Adipocyte (in vitro differentiated cells): ENCODE results near the gene KLHL17.

Source experiments
- DNase-seq: peaks from one replicate; pipeline ENCODE4 v3.0.0-alpha.2; 2015; ENCODE audit warnings: low read depth
- H3K27me3 ChIP-seq: replicated peaks from 2 replicates; pipeline ENCODE4 v1.7.0; 2013; ENCODE audit warnings: mild to moderate bottlenecking, low read length, moderate library complexity; ENCODE audit not compliant: control insufficient read depth, insufficient read depth
- H3K36me3 ChIP-seq: 2 replicates; pipeline ENCODE4 v1.7.0; 2013; ENCODE audit warnings: low read length, mild to moderate bottlenecking, moderate library complexity; ENCODE audit not compliant: control insufficient read depth, insufficient read depth, severe bottlenecking
- H3K4me1 ChIP-seq: 2 replicates; pipeline ENCODE4 v1.7.0; 2013; ENCODE audit warnings: mild to moderate bottlenecking, low read length, moderate library complexity; ENCODE audit not compliant: control insufficient read depth, insufficient read depth
- H3K4me3 ChIP-seq: 2 replicates; pipeline ENCODE4 v1.7.0; 2013; ENCODE audit warnings: mild to moderate bottlenecking, low read length, moderate library complexity
- H3K9ac ChIP-seq: 2 replicates; pipeline ENCODE4 v1.7.0; 2013; ENCODE audit warnings: mild to moderate bottlenecking, low read length, moderate library complexity
- H3K9me3 ChIP-seq: 2 replicates; pipeline ENCODE4 v1.7.0; 2013; ENCODE audit warnings: mild to moderate bottlenecking, low read length, moderate library complexity; ENCODE audit not compliant: control insufficient read depth

Gene KLHL17

GRCh38 chr1:967466-968343, 7.3 kb downstream of the KLHL17 start:
- H3K27me3 ChIP-seq, result peaks cover 23% of the 10 kb centered on the region

GRCh38 chr1:969260-969855, 9.0 kb downstream of the KLHL17 start:
- Histone ChIP-seq H3K27me3 (peaks cover 29% of the 10 kb centered on the region), H3K36me3 (no peaks in the 10 kb centered on the region), H3K9ac (no peak overlapping the region), H3K9me3 (no peaks in the 10 kb centered on the region), H3K4me1 (no peaks in the 10 kb centered on the region), H3K4me3 (no peak overlapping the region)
- no peak for DNase-seq

More at GRCh38 chr1:967466-968343, 7.3 kb downstream of the KLHL17 start:
- Histone ChIP-seq H3K9me3 (no peaks in the 10 kb centered on the region), H3K4me3 (no peak overlapping the region), H3K9ac (no peak overlapping the region), H3K36me3 (no peaks in the 10 kb centered on the region), H3K4me1 (no peaks in the 10 kb centered on the region)
- no peak for DNase-seq

- H3K27me3 ChIP-seq, result peaks cover 38% of the 10 kb centered on the region
- DNase-seq, result no peak
- H3K36me3 ChIP-seq, result no peaks in the 10 kb centered on the region
These were observed 10.0 kb downstream of the KLHL17 start for GRCh38 chr1:970242-970972.

GRCh38 chr1:970973-971730, 10.8 kb downstream of the KLHL17 start:
- H3K4me3 ChIP-seq, result no peak overlapping the region
- H3K9me3 ChIP-seq, result no peaks in the 10 kb centered on the region
- H3K36me3 ChIP-seq, result no peaks in the 10 kb centered on the region
- no peaks in the 10 kb centered on the region for H3K4me1 ChIP-seq
- no peak overlapping the region for H3K9ac ChIP-seq
- H3K27me3 ChIP-seq, result peaks cover 42% of the 10 kb centered on the region
- no peak for DNase-seq

More at GRCh38 chr1:970242-970972, 10.0 kb downstream of the KLHL17 start:
- Histone ChIP-seq H3K4me1 (no peaks in the 10 kb centered on the region), H3K9ac (no peak overlapping the region), H3K9me3 (no peaks in the 10 kb centered on the region), H3K4me3 (no peak overlapping the region)

- peaks cover 45% of the 10 kb centered on the region for H3K27me3 ChIP-seq
- DNase-seq, result no peak
These were observed 11.5 kb downstream of the KLHL17 start for GRCh38 chr1:971751-972506.

GRCh38 chr1:972726-973458, 12.5 kb downstream of the KLHL17 start:
- Histone ChIP-seq H3K9ac (no peak overlapping the region), H3K4me1 (no peaks in the 10 kb centered on the region), H3K36me3 (no peaks in the 10 kb centered on the region), H3K27me3 (peaks cover 39% of the 10 kb centered on the region), H3K9me3 (no peaks in the 10 kb centered on the region), H3K4me3 (no peak overlapping the region)
- DNase-seq, result no peak

More at GRCh38 chr1:971751-972506, 11.5 kb downstream of the KLHL17 start:
- no peak overlapping the region for H3K4me3 ChIP-seq
- no peaks in the 10 kb centered on the region for H3K4me1 ChIP-seq
- no peaks in the 10 kb centered on the region for H3K9me3 ChIP-seq
- H3K36me3 ChIP-seq, result no peaks in the 10 kb centered on the region
- no peak overlapping the region for H3K9ac ChIP-seq

- peaks cover 31% of the 10 kb centered on the region for H3K27me3 ChIP-seq
- no peak for DNase-seq
- H3K4me3 ChIP-seq, result no peak overlapping the region
- H3K36me3 ChIP-seq, result no peaks in the 10 kb centered on the region
- no peaks in the 10 kb centered on the region for H3K4me1 ChIP-seq
- H3K9ac ChIP-seq, result no peak overlapping the region
- no peaks in the 10 kb centered on the region for H3K9me3 ChIP-seq
These were observed 13.3 kb downstream of the KLHL17 start for GRCh38 chr1:973459-974292.

- Histone ChIP-seq H3K4me1 (no peaks in the 10 kb centered on the region), H3K9me3 (no peaks in the 10 kb centered on the region), H3K4me3 (no peak overlapping the region), H3K9ac (no peak overlapping the region), H3K27me3 (peaks cover 30% of the 10 kb centered on the region), H3K36me3 (no peaks in the 10 kb centered on the region)
- DNase-seq, result no peak
These were observed 13.9 kb downstream of the KLHL17 start for GRCh38 chr1:974293-974640.

- DNase-seq, result no peak
- peaks cover 33% of the 10 kb centered on the region for H3K27me3 ChIP-seq
- no peaks in the 10 kb centered on the region for H3K9me3 ChIP-seq
- no peaks in the 10 kb centered on the region for H3K4me1 ChIP-seq
- no peak overlapping the region for H3K9ac ChIP-seq
- no peaks in the 10 kb centered on the region for H3K36me3 ChIP-seq
- H3K4me3 ChIP-seq, result no peak overlapping the region
These were observed 14.4 kb downstream of the KLHL17 start for GRCh38 chr1:974687-975328.
